Stomach smooth muscle (tissue), 2 donors: Measurements from ENCODE around the gene CSRNP3.

ENCODE experiments used
- H3K27ac ChIP-seq: one replicate; pipeline ENCODE4 v1.7.0; 2013; ENCODE audit warnings: mild to moderate bottlenecking, low read length, inconsistent platforms
- H3K27me3 ChIP-seq, 2 donors: one replicate each; pipeline ENCODE4 v1.7.0; 2013; ENCODE audit warnings: low read length in 2 of 2; ENCODE audit not compliant: insufficient read depth in 2 of 2, control insufficient read depth in 1 of 2
- H3K36me3 ChIP-seq, 2 donors: one replicate each; pipeline ENCODE4 v1.7.0; 2013; ENCODE audit warnings: low read length in 2 of 2; ENCODE audit not compliant: control insufficient read depth in 2 of 2, insufficient read depth in 2 of 2
- H3K4me1 ChIP-seq: one replicate; pipeline ENCODE4 v1.7.0; 2013; ENCODE audit warnings: low read length; ENCODE audit not compliant: control insufficient read depth, insufficient read depth
- H3K4me3 ChIP-seq, 2 donors: one replicate each; pipeline ENCODE4 v1.7.0; 2013; ENCODE audit warnings: low read length in 2 of 2
- H3K9ac ChIP-seq, 2 donors: one replicate each; pipeline ENCODE4 v1.7.0; 2013; ENCODE audit warnings: low read length in 2 of 2, mild to moderate bottlenecking in 1 of 2
- H3K9me3 ChIP-seq, 2 donors: one replicate each; pipeline ENCODE4 v1.7.0; 2013; ENCODE audit warnings: low read length in 2 of 2; ENCODE audit not compliant: control insufficient read depth in 2 of 2
- donor health status: healthy.
- donor health status: Pancreatic carcinoma.

Gene CSRNP3

DNA sequence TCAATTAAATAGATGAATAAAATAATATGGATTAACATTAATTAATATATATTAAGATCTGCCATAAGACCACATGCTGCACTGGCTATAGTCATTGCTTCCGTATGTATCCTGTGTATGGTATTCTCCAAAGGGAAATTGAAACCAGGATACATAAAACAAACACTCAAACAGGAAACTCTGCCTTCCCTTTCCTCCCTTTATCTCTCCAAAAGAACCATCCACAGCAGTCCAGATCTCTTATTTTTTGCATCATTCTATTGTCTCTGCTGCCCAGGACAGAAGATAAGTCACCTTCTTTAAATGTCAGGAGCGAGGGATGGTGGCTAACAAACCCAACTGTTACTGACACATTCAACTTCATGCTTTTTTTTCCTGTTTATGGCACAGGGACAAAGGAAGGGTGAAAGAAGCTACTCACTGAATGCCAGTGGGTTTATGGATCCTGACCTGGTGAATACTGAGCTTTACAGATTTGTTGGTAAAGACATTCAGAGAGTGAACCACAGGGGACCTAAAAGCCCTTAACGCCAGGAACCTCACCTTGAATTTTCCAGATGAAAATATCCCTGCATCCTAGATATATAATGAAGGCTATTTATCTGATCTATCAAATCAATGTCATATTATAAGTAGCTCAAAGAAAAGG is 67.5 kb downstream of the CSRNP3 start:
- no peak overlapping the region for H3K27ac ChIP-seq
- H3K27me3 ChIP-seq = no peaks in the 10 kb centered on the region
- H3K9me3 ChIP-seq = no peaks in the 10 kb centered on the region
- no peaks in the 10 kb centered on the region for H3K36me3 ChIP-seq
- H3K4me3 ChIP-seq = no peak overlapping the region
- H3K9ac ChIP-seq = no peak overlapping the region
- H3K4me1 ChIP-seq = no peaks in the 10 kb centered on the region

DNA sequence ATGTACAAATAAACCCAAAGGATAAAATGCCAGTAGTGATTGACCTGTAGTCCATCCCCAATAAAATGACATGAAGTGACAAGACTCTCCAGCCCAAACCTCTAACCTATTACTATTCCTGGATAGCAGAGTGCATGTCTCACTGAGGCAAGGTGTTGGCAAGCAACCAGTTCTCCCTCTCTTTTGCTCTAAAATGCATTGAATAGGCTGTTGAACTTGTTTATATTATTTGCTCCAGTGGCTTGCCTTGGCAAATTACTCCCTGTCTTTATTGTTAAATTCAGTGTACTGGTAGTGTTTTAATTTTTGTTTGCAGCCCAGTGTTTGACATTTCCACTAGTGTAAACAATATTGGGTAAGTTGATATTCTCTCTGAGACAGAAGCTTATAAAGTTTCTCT is 70.5 kb downstream of the CSRNP3 start:
- Histone ChIP-seq H3K4me3 (no peak overlapping the region), H3K36me3 (no peaks in the 10 kb centered on the region), H3K27me3 (no peaks in the 10 kb centered on the region), H3K4me1 (no peaks in the 10 kb centered on the region), H3K9ac (no peak overlapping the region), H3K9me3 (no peaks in the 10 kb centered on the region), H3K27ac (no peak overlapping the region)

DNA sequence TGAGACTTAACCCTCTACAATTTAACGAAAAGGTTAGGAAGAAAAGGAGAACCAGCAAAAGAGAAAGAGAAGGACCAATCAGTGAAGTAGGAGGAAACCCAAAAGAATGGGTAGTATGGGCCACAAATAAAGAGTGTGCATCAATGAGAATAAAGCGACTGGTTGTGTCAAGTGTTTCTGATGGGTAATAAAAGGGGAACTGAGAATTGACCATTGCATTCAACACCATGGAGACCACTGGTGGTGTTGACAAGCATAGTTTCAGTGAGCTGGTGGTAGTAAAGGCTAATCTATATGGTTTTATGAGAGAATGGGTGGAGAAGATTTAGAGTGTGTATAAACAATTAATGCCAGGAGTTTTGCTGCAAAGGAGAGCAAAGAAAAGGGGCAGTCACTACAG is 75.4 kb downstream of the CSRNP3 start:
- H3K9ac ChIP-seq = no peak overlapping the region
- H3K36me3 ChIP-seq = no peaks in the 10 kb centered on the region
- no peaks in the 10 kb centered on the region for H3K27me3 ChIP-seq
- H3K9me3 ChIP-seq = no peaks in the 10 kb centered on the region
- no peak overlapping the region for H3K27ac ChIP-seq
- no peak overlapping the region for H3K4me3 ChIP-seq
- no peaks in the 10 kb centered on the region for H3K4me1 ChIP-seq

DNA sequence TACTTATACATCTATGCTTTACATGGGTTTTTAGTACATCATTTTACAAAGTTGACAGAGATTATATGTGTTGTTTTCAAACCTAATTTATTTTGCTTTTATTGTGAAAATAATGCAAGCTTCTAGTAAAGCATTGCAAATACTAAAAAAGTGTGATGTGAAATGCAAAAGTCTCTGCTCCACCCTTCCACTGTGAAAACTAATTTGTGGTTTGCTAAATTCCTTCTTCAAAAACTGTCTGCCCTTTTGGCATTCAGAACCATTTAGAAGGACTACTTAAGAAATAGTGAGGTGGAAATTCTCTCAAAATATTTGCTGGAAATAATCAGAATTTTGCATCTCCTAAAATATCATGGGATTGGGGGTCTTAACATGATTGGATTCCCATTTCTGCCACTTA is 78.4 kb downstream of the CSRNP3 start:
- Histone ChIP-seq H3K9me3 (no peaks in the 10 kb centered on the region), H3K27ac (no peak overlapping the region), H3K4me3 (no peak overlapping the region), H3K4me1 (no peaks in the 10 kb centered on the region), H3K36me3 (no peaks in the 10 kb centered on the region), H3K9ac (no peak overlapping the region), H3K27me3 (no peaks in the 10 kb centered on the region)

DNA sequence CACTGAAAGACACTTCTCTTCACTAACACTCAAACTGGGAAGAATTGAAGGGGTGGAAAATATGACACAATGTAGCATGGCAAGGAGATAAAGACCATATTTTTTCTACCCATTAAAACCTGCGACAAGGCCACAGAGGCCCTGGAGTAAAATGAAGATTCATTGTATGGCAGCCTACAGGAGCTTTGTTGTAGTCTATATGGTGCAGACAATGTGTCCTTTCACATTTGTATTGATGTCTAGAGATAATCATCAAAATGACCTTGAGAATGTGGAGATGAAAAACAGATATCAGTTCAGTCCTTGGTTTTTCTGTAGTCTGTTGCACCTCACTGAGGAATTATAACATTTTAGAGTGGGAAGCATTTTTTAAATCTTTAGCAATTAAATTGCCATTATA is 80.1 kb downstream of the CSRNP3 start:
- Histone ChIP-seq H3K4me1 (no peaks in the 10 kb centered on the region), H3K27me3 (no peaks in the 10 kb centered on the region), H3K4me3 (no peak overlapping the region), H3K27ac (no peak overlapping the region), H3K9ac (no peak overlapping the region), H3K9me3 (no peaks in the 10 kb centered on the region), H3K36me3 (no peaks in the 10 kb centered on the region)

DNA sequence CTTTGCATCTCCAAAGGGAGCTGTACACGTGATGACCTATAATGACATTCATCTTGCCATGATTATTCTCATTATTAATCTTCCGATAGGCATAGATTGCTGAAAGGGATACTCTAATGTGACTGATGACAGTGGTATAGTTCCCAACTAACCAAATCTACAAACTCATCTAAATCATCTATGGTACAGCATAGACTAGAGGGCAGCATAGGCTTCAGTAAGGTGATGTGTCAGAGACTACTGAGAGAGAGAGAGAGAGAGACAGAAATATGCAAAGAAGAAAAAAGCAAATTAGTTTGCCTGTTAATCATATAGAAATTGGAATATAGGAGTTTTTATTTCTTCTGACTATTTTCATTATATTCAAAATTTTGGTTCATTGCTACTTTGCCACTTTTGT is 89.3 kb downstream of the CSRNP3 start:
- H3K4me3 ChIP-seq = no peak overlapping the region
- no peaks in the 10 kb centered on the region for H3K36me3 ChIP-seq
- H3K9ac ChIP-seq = no peak overlapping the region
- H3K4me1 ChIP-seq = no peaks in the 10 kb centered on the region
- H3K27ac ChIP-seq = no peak overlapping the region
- H3K27me3 ChIP-seq = no peaks in the 10 kb centered on the region
- H3K9me3 ChIP-seq = no peaks in the 10 kb centered on the region

DNA sequence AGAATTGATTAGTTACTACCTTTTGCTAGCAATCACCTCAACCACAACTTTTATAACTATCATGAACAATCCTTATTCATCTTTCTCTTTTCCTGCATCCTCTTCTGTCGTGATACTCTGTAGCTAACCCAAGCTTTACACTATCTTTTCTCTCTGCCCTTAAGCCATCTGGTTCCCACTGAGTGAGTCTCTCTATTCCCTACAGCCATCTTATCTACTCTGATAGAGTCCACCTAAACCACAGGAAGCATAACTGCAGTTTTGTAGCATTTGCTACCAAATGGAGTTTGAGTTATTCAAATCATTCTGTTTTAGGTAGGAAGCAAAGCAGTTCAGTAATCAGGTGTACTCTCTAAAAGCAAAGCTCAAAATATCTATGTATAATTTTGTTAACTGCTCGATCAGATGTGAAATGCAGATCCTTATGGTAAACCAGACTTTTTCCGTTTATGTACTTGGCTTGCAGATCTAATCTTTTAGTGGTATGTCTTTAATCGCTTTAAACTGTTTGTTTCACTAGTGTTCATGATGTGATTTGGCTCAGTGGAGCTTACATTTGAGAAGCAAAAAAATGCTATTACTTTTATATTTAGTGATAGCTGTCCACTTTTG is 91.0 kb downstream of the CSRNP3 start:
- no peak overlapping the region for H3K9ac ChIP-seq
- no peaks in the 10 kb centered on the region for H3K9me3 ChIP-seq
- H3K4me3 ChIP-seq = no peak overlapping the region
- no peak overlapping the region for H3K27ac ChIP-seq
- no peaks in the 10 kb centered on the region for H3K36me3 ChIP-seq
- H3K4me1 ChIP-seq = no peaks in the 10 kb centered on the region
- no peaks in the 10 kb centered on the region for H3K27me3 ChIP-seq

DNA sequence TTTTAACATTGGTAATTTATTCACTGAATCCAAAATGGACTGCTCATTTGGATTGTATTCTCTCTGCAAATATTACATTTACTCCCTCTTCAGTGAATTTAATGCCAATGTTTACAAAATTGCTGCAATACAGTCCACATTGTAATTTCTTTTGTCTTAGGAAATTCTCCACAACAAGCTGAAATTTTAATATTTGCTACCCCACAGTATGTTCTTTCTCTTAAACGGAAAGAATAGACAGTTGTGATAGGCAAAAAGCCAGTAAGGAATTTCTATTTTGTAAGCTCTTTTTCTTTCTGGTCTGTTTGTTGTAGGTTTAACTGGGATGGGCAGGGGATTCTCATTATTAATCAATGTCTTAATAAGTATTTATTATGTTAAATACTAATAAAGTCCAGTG is 92.0 kb downstream of the CSRNP3 start:
- Histone ChIP-seq H3K4me1 (no peaks in the 10 kb centered on the region), H3K4me3 (no peak overlapping the region), H3K9me3 (no peaks in the 10 kb centered on the region), H3K27ac (no peak overlapping the region), H3K36me3 (no peaks in the 10 kb centered on the region), H3K27me3 (no peaks in the 10 kb centered on the region), H3K9ac (no peak overlapping the region)

DNA sequence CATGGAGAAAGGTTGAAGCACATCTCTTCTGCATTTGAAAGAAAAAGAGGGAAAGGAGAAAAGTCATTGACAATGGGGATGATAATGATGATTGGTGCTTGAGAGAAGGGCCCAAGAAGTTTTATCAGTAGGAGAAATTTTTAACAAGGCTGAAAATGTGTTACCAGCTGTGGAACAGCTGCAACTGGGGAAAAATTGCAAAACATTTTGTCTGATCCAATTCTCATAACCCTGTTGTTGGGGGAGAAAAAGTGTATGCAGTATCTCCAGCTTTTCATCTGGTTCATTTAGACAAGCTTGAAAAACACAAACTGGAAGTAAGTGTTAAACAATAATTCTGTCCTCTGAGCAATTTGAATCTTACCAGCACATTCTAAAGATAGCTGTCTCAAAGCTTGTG is 92.7 kb downstream of the CSRNP3 start:
- Histone ChIP-seq H3K27me3 (no peaks in the 10 kb centered on the region), H3K9ac (no peak overlapping the region), H3K9me3 (no peaks in the 10 kb centered on the region), H3K4me1 (no peaks in the 10 kb centered on the region), H3K27ac (no peak overlapping the region), H3K4me3 (no peak overlapping the region), H3K36me3 (no peaks in the 10 kb centered on the region)

DNA sequence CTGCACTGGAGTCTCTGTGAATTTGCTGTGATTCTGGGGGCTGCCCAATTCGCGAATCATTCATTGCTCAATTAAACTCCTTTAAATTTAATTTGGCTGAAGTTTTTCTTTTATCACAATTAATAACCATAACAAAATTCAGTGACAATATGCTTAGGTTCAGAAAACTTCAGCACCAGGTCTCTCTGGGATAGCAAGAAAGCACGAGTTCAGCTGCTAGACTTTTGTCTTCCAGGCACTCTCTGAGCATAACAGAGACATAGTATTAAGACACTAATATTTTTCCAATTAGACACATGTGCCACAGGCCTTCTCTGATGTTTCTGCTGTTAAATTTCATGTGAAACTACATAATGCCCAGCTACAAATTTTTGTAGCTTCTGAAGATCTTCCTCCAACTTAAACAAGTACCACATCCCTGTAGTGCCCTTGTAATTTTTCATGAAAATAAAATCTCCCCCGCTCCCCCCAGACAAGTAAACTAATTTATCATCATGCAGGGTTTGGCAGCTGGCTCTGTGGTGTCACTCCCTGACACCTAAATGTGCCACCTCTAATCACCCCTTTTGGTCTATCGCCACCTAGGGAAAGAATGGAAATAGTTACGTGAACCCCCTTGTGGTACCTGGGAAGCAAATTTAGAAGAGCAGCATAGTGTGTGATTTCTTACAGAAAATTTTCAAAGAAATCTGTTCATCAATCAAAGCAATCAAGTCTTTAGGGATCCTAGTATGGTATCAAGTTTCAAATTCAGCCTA is 94.1 kb downstream of the CSRNP3 start:
- Histone ChIP-seq H3K27me3 (no peaks in the 10 kb centered on the region), H3K4me1 (no peaks in the 10 kb centered on the region), H3K9me3 (no peaks in the 10 kb centered on the region), H3K9ac (no peak overlapping the region), H3K27ac (no peak overlapping the region), H3K4me3 (no peak overlapping the region), H3K36me3 (no peaks in the 10 kb centered on the region)

DNA sequence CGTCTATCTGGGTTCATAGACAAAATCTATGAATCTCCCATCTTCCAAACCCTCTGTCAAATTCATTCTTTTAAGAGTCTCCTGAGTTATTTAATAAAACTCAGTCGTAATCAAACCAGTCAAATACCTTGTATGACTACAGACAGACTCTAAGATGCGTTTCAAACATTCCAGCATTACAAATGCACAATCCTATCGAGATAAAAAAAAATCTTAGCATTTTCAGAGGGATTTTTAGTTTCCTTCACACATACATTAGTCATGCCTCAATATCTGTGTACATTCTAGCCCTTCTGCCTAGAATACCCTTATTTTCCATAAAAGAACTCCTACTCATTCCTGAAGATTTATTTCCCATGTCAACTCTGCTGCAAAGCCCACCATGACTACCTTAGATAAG is 96.5 kb downstream of the CSRNP3 start:
- Histone ChIP-seq H3K4me1 (no peaks in the 10 kb centered on the region), H3K9me3 (no peaks in the 10 kb centered on the region), H3K4me3 (no peak overlapping the region), H3K9ac (no peak overlapping the region), H3K27me3 (no peaks in the 10 kb centered on the region), H3K36me3 (no peaks in the 10 kb centered on the region), H3K27ac (no peak overlapping the region)
